Prostate gland (tissue), 2 donors: ENCODE measurements around the gene PDE4D.

Experiments used
- CTCF ChIP-seq, 4 experiments: fragments of 200-600 bp in 2 of 4; fragments of 450-650 bp in 2 of 4; sonication (generic) in 2 of 4; IDR thresholded peaks; 1 replicate in 3 of 4; 2 replicates in 1 of 4; pipeline ENCODE4 v1.5.1; 2016 to 2019; ENCODE audit warnings: antibody characterized with exemption in 4 of 4, mild to moderate bottlenecking in 2 of 4, moderate library complexity in 2 of 4
- POLR2A ChIP-seq: fragments of 450-650 bp; IDR thresholded peaks from one replicate; pipeline ENCODE4 v1.6.1; 2016; ENCODE audit warnings: antibody characterized with exemption, mild to moderate bottlenecking
- POLR2AphosphoS5 ChIP-seq: sonication (generic); formaldehyde crosslinking; IDR thresholded peaks from one replicate; pipeline ENCODE4 v1.6.1; 2017; ENCODE audit warnings: antibody characterized with exemption

- TF ChIP-seq CTCF (IDR thresholded peaks at IDR 0.05), result no peak
- no peak for TF ChIP-seq POLR2A
- no peak for TF ChIP-seq POLR2AphosphoS5
Measured at GRCh38 chr5:59919484-59919883, 26.0 kb upstream of the PDE4D start.
